GM12801 (cell line): ENCODE data around the gene PTPRE.

Source experiments
- TF ChIP-seq, protein P1 (sequence below): IDR thresholded peaks from one replicate; pipeline ENCODE4 v1.5.1; 2011; ENCODE audit warnings: control low read depth; ENCODE audit not compliant: insufficient read length; ENCODE audit errors: extremely low read depth

PTPRE gene

DNA sequence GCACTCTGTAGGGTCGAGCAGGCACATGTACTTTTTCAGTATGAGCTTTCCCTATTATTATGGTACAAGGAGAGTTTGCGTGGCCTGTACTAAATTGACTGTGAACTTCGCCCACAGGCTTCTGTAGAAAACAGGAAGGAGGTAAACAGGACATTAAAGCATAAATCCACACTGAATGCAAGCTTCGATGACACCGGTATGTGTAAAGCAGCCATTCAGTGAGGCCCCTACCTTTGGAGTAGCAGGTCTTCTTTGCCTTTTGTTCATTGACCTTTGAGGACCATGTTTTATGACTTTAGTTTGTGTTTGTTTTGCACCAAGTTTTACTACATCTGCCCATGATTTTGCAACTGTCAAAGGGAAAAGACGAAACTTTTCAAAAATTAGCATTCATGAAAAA is 204.8 kb downstream of the PTPRE start:
- TF ChIP-seq, protein P1, sequence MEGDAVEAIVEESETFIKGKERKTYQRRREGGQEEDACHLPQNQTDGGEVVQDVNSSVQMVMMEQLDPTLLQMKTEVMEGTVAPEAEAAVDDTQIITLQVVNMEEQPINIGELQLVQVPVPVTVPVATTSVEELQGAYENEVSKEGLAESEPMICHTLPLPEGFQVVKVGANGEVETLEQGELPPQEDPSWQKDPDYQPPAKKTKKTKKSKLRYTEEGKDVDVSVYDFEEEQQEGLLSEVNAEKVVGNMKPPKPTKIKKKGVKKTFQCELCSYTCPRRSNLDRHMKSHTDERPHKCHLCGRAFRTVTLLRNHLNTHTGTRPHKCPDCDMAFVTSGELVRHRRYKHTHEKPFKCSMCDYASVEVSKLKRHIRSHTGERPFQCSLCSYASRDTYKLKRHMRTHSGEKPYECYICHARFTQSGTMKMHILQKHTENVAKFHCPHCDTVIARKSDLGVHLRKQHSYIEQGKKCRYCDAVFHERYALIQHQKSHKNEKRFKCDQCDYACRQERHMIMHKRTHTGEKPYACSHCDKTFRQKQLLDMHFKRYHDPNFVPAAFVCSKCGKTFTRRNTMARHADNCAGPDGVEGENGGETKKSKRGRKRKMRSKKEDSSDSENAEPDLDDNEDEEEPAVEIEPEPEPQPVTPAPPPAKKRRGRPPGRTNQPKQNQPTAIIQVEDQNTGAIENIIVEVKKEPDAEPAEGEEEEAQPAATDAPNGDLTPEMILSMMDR: no peak

DNA sequence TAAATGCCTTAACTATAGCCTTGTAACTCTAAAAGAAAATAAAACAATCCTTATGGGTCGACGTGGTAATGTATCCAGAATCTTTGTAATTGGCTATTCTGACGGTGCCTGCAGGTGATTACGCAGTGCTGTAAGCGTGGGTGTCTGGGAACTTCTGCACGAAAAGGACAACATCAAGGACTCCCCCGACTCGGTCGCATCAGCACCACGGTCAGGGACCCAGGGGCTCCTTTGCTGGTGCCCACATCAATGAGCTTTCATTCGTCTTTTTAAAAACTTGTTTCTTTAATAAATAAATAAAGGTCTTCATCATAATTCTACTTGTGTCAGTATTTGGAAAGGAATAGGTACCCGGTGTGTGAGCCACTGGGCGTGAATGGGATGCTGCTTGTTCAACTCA is 206.1 kb downstream of the PTPRE start:
- TF ChIP-seq, protein P1: no peak

DNA sequence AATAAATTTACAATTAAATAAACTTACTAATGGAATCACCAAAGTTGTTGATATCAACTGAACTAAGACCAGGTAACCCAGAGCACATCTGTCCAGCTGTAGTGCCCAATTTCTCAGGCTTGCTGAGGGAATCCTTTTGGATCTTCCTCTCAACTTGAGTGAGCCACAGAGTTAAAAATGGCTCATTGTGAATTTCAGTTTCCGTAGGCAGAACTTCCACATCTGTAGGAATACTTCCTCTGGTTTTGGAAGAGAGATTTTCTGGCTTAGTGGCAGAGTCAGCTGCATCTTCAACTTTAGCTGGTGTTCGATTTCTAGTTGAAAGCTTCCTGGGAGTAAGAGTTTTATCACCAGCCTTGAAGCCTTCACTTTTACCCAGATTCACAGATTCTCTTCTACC is 208.0 kb downstream of the PTPRE start:
- TF ChIP-seq, protein P1: no peak

DNA sequence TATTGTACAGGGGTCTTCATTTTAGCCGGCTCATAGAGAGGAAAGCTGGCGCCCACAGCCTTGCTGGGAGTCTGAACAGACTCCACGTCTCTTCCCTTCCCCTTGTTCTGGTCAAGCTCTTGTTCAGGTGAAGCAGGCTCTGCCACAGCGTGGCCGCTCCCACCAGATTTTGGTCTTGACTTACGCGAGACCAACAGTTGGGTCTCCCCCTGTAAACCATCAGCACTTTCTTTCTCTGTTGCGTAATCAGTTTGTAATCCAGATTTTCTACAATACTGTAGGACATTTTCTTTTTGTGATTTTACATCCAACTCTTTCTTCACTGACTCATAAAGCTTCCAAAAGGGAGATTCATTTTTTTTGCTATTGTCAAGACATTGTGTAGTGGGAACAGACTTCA is 208.5 kb downstream of the PTPRE start:
- TF ChIP-seq, protein P1: no peak

DNA sequence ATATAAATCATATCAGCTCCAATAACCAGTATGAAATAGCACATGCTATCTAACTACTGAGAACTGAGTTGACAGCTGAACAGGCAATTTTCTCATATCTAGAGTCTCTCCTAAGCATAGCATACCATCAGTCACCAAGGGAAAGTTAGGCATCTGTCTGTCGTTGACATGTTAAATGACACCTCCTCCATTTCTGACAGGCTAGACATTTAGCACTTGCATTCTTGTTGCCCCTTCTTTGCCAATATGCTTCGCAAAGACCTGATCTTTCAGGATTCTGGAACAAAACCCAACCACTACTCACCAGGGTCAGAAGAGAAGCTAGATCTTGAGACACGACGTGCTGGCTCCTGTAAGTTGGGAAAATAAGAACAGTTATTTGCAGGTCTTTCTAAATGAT is 209.3 kb downstream of the PTPRE start:
- TF ChIP-seq, protein P1: no peak

DNA sequence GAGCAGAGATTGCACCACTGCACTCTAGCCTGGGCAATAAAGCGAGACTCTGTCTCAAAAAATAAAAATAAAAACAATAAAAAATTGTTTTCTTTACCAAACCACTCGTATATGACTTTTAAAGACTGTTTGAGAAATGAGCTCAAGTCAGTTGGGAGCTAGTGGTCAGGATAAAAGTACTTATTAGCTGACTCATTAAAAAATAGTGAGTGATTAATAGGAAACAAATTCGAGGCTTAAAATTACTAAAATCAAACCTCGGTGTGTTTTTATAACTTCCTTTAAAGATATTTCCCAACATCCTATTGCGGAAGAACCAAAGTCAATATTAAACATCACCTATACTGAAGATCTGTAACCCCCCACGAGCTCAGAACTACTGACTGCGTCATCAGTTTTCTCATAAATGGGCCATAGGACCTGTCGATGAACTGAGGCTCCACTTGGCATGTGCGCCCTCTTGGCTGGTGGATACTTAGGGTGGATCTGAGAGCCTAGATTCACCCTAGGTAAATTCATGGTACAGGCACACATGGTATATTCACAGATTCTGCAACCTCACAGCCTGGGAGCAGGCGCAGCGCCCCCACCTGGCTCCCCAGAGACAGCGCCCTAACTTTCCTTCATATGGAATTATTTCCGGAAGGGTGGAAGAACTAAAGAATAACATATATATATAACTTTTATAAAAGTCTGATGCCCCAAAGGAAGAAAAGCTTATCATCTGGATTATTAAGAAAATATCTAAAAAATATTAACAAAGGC is 210.1 kb downstream of the PTPRE start:
- TF ChIP-seq, protein P1: no peak

DNA sequence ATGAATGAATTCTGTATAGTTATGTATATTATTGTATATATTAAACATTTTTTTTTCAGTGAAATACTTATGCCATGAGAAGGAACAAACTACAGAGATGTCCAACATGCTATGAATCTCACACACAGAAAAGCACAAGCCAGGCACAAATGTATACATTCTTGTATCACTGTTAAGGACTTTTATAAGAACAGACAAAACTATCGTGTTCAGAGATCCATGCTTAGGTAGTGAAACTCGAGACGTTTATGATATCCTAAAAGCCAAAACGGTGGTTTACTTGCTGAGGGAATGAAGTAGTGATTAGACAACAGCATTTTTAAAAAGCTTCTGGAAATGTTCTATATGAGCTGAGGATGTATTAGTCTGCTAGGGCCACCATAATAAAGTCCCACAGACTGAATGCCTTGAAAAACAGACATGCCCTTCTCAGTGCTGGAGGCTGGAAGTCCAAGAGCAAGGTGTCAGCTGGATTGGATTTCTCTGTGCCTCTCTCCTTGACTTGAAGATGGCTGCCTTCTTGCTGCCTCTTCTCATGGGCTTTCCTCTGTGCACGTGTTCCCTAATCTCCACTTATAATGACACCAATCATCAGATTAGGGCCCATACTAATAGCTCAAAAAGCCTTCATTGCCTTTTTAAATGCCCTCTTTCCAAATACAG is 215.0 kb downstream of the PTPRE start:
- TF ChIP-seq, protein P1: no peak
